ENCODE data around the gene TTC21B.

DNA sequence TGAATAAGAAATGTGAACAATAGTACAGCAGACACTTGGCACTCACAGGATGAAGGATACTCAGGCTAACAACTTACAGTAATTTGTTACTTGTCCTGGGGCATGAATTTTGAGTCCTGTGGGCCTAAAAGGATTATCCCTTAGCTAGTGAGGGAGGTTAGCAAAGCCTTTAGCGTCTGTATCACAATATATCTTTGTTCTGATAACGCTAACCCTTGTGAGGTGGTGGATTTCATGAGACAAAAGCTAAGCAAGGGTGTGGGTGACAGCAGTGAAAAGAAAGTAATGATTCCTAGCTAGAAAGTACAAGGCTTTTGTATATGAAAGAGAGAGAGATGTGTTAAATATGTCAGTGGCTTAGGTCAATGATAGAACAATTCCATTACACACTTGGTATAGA lies 46.8 kb upstream of the TTC21B start:
- TF ChIP-seq, protein P1, sequence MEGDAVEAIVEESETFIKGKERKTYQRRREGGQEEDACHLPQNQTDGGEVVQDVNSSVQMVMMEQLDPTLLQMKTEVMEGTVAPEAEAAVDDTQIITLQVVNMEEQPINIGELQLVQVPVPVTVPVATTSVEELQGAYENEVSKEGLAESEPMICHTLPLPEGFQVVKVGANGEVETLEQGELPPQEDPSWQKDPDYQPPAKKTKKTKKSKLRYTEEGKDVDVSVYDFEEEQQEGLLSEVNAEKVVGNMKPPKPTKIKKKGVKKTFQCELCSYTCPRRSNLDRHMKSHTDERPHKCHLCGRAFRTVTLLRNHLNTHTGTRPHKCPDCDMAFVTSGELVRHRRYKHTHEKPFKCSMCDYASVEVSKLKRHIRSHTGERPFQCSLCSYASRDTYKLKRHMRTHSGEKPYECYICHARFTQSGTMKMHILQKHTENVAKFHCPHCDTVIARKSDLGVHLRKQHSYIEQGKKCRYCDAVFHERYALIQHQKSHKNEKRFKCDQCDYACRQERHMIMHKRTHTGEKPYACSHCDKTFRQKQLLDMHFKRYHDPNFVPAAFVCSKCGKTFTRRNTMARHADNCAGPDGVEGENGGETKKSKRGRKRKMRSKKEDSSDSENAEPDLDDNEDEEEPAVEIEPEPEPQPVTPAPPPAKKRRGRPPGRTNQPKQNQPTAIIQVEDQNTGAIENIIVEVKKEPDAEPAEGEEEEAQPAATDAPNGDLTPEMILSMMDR (conservative IDR thresholded peaks at IDR 0.05; ENCODE audit: low read length): no peak
- no peak for TF ChIP-seq EZH2phosphoT487 (IDR thresholded peaks at IDR 0.05; ENCODE audit: borderline replicate concordance, low read depth, low read length)

All from OCI-LY7 (cell line).